Measurements from ENCODE around the gene MEGF11. TPM values are rescaled to one million over a fixed set of nuclear protein-coding genes. Genes with fewer than 3 reads are reported as not detected.

MEGF11 gene
- total RNA-seq, 1 donor from 2014 or later = 0.25 TPM

- TF ChIP-seq CTCF (IDR thresholded peaks at IDR 0.05) (no peak), POLR2AphosphoS5 (IDR thresholded peaks at IDR 0.05; ENCODE audit: insufficient read depth in 1 of 2, low read depth in 1 of 2) (no peak), POLR2A (IDR thresholded peaks at IDR 0.05) (no peak)
- Histone ChIP-seq H3K9me3 (no peaks in the 10 kb centered on the region), H3K4me1 (peaks cover 36% of the 10 kb centered on the region), H3K36me3 (peaks cover 0 to 27% of the 10 kb centered on the region in 2 donors), H3K27ac (no peak overlapping the region), H3K27me3 (no peaks in the 10 kb centered on the region), H3K4me3 (no peak overlapping the region)
- DNase-seq (ENCODE audit: extremely low spot score in 2 of 2) = no peak
- intact Hi-C loops (cut with DNase I) = no loop called here
Observed at GRCh38 chr15:65904301-65904700, 349.2 kb downstream of the MEGF11 start.

GRCh38 chr15:65903296-65904073, 350.1 kb downstream of the MEGF11 start:
- no peak overlapping the region for H3K4me3 ChIP-seq
- TF ChIP-seq POLR2A (IDR thresholded peaks at IDR 0.05) = no peak
- TF ChIP-seq CTCF (IDR thresholded peaks at IDR 0.05) = no peak
- no peak for TF ChIP-seq POLR2AphosphoS5 (IDR thresholded peaks at IDR 0.05; ENCODE audit: insufficient read depth in 1 of 2, low read depth in 1 of 2)
- H3K4me1 ChIP-seq = peaks cover 36% of the 10 kb centered on the region
- no peak for DNase-seq (ENCODE audit: extremely low spot score in 2 of 2)
- H3K27me3 ChIP-seq = no peaks in the 10 kb centered on the region
- H3K27ac ChIP-seq = no peak overlapping the region
- no peaks in the 10 kb centered on the region for H3K9me3 ChIP-seq
- intact Hi-C loops (cut with DNase I) = no loop called here
- H3K36me3 ChIP-seq = peaks cover 0 to 33% of the 10 kb centered on the region in 2 donors

DNA sequence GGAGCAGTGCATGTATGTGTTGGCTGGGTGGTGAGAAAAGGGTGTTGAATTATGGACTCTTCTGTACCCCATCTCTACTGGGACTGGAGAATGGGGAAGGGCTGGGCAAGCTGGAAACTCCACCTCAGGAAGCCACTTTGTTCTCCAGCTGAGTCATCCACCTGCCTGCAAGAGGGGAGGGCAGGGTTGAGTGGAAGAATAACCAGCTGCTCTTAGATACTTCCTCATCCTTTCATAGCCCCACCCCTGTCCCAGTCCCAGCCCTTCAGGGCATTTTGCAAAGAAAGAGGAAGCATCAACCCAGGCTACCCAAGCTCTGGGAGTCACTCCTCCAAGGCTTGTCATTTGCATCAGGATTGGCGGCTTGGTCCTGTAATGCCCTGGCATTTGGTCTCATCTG, 351.2 kb downstream of the MEGF11 start:
- intact Hi-C loops (cut with DNase I) = no loop called here
- no peak for TF ChIP-seq POLR2A (IDR thresholded peaks at IDR 0.05)
- peak in 1 of 2 donors; percentile 54 for TF ChIP-seq POLR2AphosphoS5 (IDR thresholded peaks at IDR 0.05; ENCODE audit: insufficient read depth in 1 of 2, low read depth in 1 of 2)
- no peak for TF ChIP-seq CTCF (IDR thresholded peaks at IDR 0.05)
- Histone ChIP-seq H3K36me3 (peaks cover 0 to 38% of the 10 kb centered on the region in 2 donors), H3K4me1 (peaks cover 36% of the 10 kb centered on the region), H3K27ac (no peak overlapping the region), H3K27me3 (no peaks in the 10 kb centered on the region), H3K9me3 (no peaks in the 10 kb centered on the region), H3K4me3 (no peak overlapping the region)
- DNase-seq (ENCODE audit: extremely low spot score in 2 of 2) = no peak

GRCh38 chr15:65901836-65902235, 351.7 kb downstream of the MEGF11 start:
- Histone ChIP-seq H3K27me3 (no peaks in the 10 kb centered on the region), H3K36me3 (peaks cover 0 to 36% of the 10 kb centered on the region in 2 donors), H3K4me1 (peaks cover 36% of the 10 kb centered on the region), H3K4me3 (no peak overlapping the region), H3K9me3 (no peaks in the 10 kb centered on the region), H3K27ac (no peak overlapping the region)
- DNase-seq (ENCODE audit: extremely low spot score in 2 of 2) = no peak
- TF ChIP-seq CTCF (IDR thresholded peaks at IDR 0.05) = no peak
- no peak for TF ChIP-seq POLR2A (IDR thresholded peaks at IDR 0.05)
- TF ChIP-seq POLR2AphosphoS5 (IDR thresholded peaks at IDR 0.05; ENCODE audit: insufficient read depth in 1 of 2, low read depth in 1 of 2) = no peak
- intact Hi-C loops (cut with DNase I) = no loop called here

DNA sequence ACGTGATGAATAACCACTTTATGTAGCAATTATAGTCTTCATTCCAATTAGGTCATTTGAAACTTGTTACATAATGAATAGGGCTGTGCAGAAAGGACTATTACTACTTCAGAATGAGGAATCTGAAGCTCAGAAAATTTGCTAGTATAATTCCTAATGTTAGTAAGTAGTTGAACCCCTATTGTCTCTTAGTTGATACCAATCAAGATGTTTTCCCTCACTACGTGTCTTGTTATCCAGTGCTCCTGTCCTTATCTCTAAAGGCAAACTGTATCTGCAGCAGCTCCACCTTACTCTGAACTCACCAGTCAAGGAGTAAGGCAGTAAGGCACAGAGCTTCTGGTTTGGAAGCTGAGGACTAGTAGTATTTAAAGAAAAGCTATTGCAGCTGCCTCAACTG, 352.2 kb downstream of the MEGF11 start:
- Histone ChIP-seq H3K4me1 (peaks cover 36% of the 10 kb centered on the region), H3K4me3 (no peak overlapping the region), H3K27ac (no peak overlapping the region), H3K27me3 (no peaks in the 10 kb centered on the region), H3K36me3 (peaks cover 0 to 36% of the 10 kb centered on the region in 2 donors), H3K9me3 (no peaks in the 10 kb centered on the region)
- no peak for TF ChIP-seq POLR2AphosphoS5 (IDR thresholded peaks at IDR 0.05; ENCODE audit: insufficient read depth in 1 of 2, low read depth in 1 of 2)
- TF ChIP-seq POLR2A (IDR thresholded peaks at IDR 0.05) = no peak
- intact Hi-C loops (cut with DNase I) = no loop called here
- no peak for DNase-seq (ENCODE audit: extremely low spot score in 2 of 2)
